NCI-H526 (cell line): ENCODE results near the gene CLDN16.

Experiments used
- DNase-seq, 2 experiments: peaks; one replicate each; lab custom pipeline; 2025; lab: John Stamatoyannopoulos, UW

CLDN16 gene

DNA sequence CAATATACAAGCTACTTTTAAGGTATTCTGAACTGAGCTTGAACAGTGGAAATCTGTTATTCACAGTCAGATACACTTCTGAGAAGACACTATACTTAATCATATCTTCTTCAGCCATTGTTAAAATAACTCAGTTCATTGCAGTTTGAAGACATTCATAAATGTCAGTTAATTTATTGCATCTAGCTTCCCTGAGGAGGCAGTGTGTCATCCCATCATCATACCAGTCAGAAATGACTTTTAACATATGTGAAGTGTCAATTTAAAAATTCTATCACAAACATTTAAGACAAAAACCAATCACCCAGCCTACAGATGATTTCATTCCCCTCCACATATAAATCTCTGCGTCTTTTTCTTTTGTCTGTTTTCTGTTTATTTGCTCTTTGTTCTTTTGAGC is 54.3 kb downstream of the CLDN16 start:
- no peak for DNase-seq

DNA sequence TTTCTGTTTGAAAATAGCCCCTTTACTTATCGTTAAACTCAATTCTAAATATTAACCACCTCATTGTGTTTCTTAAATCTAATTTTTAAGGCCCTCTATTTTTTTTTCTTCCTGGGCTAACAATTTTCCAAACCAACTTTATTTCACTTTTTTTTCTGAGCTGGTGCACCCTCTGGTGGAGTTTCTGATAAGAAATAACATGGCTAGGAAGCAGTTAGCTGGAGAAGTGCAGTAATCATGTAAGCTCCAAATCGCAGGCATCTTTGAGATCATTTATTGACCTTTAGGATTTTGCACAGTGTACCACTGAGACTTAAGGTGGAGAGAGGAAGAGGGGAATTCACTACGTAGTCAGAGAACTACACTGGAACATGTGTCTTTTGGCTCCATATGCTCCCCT is 55.3 kb downstream of the CLDN16 start:
- no peak for DNase-seq

DNA sequence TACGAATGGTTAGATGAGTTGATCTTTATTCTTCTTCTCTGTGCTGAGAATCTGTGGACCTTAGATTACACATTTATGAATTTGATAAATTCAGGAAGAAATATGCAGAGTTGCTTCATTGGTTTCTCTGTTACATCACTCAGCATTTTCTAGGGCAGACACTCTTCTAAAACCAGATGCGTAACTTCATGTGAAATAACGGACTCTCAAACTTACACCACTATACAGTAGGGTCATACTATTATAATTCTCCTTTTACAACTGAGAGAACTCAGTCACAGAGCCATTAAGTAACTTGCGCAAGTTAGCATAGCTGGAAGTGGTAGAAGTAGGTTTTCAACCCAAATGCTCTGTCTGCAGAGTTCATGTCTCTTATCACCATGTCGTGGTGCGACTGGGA is 56.0 kb downstream of the CLDN16 start:
- DNase-seq: no peak

DNA sequence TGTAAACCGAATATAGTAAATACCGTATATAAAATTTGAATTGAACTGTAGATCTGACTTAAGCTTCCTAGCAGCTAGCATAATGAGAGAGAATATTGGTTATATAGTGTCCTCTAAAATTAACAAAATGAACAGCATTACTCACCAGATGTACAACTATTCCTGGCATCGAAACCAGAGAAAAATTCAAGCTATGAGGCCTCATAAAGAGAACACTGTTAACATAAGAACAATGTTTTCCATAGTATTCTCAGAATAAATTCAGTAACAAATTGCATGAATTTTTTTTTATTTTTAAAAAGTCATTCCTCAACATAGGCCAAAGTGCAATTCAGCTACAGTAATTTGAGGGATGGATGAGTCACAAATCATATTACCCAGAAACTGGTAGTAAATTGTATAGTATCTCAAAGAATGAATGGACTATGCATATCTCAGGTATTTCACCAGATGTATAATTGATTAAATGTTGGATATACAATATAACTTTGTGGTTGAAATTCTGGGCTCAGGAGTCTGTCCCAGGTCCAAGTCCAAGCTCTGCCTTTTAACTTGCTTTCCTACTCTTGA is 56.7 kb downstream of the CLDN16 start:
- no peak for DNase-seq

DNA sequence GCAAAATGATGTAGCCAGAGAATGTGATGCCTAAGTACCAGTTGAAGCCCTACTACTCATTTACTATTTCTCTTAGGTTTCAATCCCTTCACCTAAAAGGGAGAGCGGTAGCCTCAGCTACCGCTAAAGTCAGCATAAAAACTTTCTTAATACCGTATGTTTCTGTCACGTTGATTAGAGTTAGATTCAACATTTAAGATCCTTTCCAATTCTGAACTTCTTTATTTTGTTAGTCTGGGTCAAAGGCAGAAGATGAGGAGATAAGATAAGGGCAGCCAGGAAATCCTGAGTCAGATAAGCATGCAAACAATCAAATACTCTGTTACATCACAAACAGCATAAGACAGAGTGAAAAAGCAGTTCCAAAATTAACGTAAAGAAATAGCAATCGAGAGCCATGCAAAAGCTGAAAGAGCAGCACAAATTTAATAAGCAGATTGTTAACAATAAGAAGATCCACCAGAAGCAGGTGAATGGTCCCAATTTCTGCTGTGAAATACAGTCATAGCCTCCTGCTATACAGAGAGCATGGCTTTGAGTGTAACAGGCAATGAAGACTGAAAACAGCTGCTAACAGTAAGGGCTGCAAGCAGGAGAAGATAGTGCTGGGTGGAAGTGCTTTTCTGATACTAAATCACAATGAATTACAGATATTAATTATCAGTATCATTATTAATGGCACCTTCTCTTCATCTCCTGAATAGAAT is 58.8 kb downstream of the CLDN16 start:
- DNase-seq: no peak

DNA sequence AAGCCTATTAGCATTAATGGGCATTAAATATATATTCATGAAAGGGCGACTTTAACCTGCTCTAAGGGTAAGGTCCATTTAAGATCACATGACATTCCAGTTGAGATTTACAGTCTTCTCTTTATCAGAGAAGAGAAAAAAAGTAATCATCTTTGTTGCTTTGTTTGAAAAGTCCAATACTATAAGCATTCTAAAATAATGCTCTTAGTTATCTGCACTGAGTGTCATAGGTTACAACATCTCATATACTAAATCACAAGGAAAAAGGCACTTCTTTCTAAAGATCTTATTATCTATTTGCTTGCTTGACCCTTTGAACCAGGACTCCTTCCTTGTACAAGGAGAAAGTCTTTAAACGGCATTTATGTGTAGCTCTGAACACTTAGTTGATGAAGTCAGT is 60.3 kb downstream of the CLDN16 start:
- DNase-seq: no peak

DNA sequence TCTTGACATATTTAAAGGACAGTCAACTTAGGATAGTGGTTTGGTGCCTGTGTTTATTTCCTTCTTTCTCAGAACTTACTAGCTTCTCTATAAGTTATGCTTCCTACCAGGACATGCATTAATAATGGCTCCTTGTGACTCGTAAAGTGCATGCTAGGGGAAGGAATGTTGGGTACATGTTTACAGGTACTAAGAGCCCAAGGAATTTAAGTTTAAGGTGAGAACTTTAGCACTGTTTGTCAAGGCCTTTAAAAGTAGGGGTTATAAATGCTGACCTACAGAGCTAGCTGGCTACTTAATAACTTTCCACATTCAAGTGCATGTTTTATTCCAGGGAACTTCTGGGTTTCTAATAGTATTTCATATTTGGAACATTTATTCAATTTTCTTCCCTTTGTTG is 61.8 kb downstream of the CLDN16 start, which contains the start of gene TMEM207:
TSS of gene TMEM207 (minus strand) at position 101 of the 400 bp plus-strand sequence. CDS start at position 9, 92 bp downstream.
- no peak for DNase-seq

DNA sequence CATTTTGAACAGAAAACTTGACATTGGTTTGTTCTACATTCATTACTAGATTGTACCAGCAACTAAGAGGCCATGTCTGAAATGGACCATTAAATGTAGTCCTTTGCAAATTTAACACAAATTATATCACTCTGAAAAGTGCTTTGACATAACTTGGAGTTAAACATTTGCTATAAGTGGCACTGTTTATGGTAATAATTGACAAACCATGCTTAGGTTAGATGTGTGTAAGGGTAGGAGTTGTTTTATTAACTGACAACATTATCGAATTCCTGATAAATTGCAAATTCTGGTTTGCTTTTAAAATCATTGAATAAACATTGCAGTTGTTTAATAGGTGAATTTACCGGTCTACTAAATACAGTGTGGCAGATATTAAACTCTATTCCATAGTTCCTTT is 67.9 kb downstream of the CLDN16 start:
- DNase-seq: no peak

DNA sequence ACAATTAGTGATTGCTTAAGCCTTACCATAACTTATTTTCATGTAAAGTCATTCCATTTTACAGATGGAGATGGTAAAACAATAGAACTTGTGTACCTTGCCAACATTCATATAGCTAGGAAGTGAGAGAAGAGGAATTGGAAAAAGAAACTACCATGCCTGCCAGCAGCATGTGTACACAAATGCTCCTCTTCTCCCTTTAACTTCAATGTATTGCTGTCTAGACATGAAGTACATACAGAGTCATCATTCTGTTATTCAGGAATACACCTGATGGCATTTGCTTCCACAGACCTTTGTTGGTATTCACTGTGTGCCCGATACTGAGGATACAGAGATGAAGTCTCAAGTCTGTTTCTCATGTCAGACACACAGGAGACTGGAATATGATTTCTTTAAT is 68.8 kb downstream of the CLDN16 start:
- DNase-seq: no peak

DNA sequence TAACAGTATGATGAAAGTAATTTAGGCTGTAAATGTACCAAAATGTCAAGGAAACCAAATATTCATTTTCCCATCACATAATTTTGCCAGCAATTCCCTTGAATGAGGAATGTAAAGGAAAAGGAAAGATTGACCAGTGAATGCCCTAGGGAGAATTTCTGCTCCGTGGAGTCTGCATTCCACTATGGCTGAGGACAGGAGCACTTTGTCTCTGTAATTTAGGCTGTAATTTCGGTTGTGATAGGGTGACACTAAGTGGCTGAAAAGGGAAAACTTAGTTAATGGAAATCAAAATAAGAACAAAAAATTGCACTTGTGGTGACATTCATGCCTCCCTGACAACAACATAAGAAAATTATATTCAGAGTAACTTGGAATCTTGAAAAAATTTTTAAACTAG is 70.1 kb downstream of the CLDN16 start:
- no peak for DNase-seq
